ENCODE data around the gene ZNF224. TPM values are rescaled to one million over a fixed set of nuclear protein-coding genes. Genes with fewer than 3 reads are reported as not detected.
"Not testable (repeated sequence)": the region's sequence is repeated elsewhere in the genome, so short reads cannot be mapped to it uniquely, and the experiment has no call there.

The ZNF224 gene
- total RNA-seq, 1 donor from 2014 or later, result 19.4 TPM

GRCh38 chr19:44111910-44112463 lies 17.8 kb downstream of the ZNF224 start:
- TF ChIP-seq CTCF (conservative IDR thresholded peaks at IDR 0.05), result no peak
- H3K27me3 Mint-ChIP-seq (ENCODE audit: low read depth), result no peaks in the 10 kb centered on the region
- H3K27ac Mint-ChIP-seq (ENCODE audit: unreplicated experiment), result no peak overlapping the region
- peak overlapping the region; percentile 99 for H3K4me3 Mint-ChIP-seq
- peaks cover 43% of the 10 kb centered on the region for H3K36me3 Mint-ChIP-seq (ENCODE audit: low read depth)
- peaks cover 19% of the 10 kb centered on the region for H3K9me3 Mint-ChIP-seq
- peak; percentile 4 for DNase-seq (ENCODE audit: low read depth, low spot score)
- H3K4me1 Mint-ChIP-seq, result peaks cover 32% of the 10 kb centered on the region

GRCh38 chr19:44112802-44113137 lies 18.6 kb downstream of the ZNF224 start:
- H3K27me3 Mint-ChIP-seq (ENCODE audit: low read depth), result no peaks in the 10 kb centered on the region
- H3K4me1 Mint-ChIP-seq, result peaks cover 32% of the 10 kb centered on the region
- peak; percentile 20 for TF ChIP-seq CTCF (conservative IDR thresholded peaks at IDR 0.05)
- peak overlapping the region; percentile 99 for H3K4me3 Mint-ChIP-seq
- peak overlapping the region; percentile 91 for H3K27ac Mint-ChIP-seq (ENCODE audit: unreplicated experiment)
- DNase-seq (ENCODE audit: low read depth, low spot score), result no peak
- H3K9me3 Mint-ChIP-seq, result peaks cover 13% of the 10 kb centered on the region
- H3K36me3 Mint-ChIP-seq (ENCODE audit: low read depth), result peaks cover 40% of the 10 kb centered on the region

- peak; percentile 85 for DNase-seq (ENCODE audit: low read depth, low spot score)
- no peak for TF ChIP-seq CTCF (conservative IDR thresholded peaks at IDR 0.05)
- Mint-ChIP-seq H3K27ac (ENCODE audit: unreplicated experiment) (peak within 1 kb of the TSS; percentile 91), H3K9me3 (peaks cover 13% of the 10 kb centered on the region), H3K27me3 (ENCODE audit: low read depth) (no peaks in the 10 kb centered on the region), H3K4me1 (peaks cover 32% of the 10 kb centered on the region), H3K36me3 (ENCODE audit: low read depth) (peaks cover 35% of the 10 kb centered on the region), H3K4me3 (peak within 1 kb of the TSS; percentile 99)
Observed at GRCh38 chr19:44113138-44113783, 19.1 kb downstream of the ZNF224 start, which contains the start of gene ZNF225. TSS of gene ZNF225 (plus strand) at chr19:44113399. CDS start at chr19:44115828, 2,429 bp downstream.

- peaks cover 31% of the 10 kb centered on the region for H3K36me3 Mint-ChIP-seq (ENCODE audit: low read depth)
- DNase-seq (ENCODE audit: low read depth, low spot score), result no peak
Observed at GRCh38 chr19:44113784-44114390, 19.7 kb downstream of the ZNF224 start.

GRCh38 chr19:44121162-44121561 lies 27.0 kb downstream of the ZNF224 start:
- Mint-ChIP-seq H3K36me3 (ENCODE audit: low read depth) (peaks cover 68% of the 10 kb centered on the region), H3K9me3 (peaks cover 18% of the 10 kb centered on the region)
- not testable (repeated sequence) for H3K4me3 Mint-ChIP-seq; DNase-seq (ENCODE audit: low read depth, low spot score); H3K27ac Mint-ChIP-seq (ENCODE audit: unreplicated experiment); H3K27me3 Mint-ChIP-seq (ENCODE audit: low read depth); H3K4me1 Mint-ChIP-seq

More at GRCh38 chr19:44113784-44114390, 19.7 kb downstream of the ZNF224 start:
- no peaks in the 10 kb centered on the region for H3K27me3 Mint-ChIP-seq (ENCODE audit: low read depth)
- peak overlapping the region; percentile 91 for H3K27ac Mint-ChIP-seq (ENCODE audit: unreplicated experiment)
- peak overlapping the region; percentile 99 for H3K4me3 Mint-ChIP-seq
- H3K4me1 Mint-ChIP-seq, result peaks cover 32% of the 10 kb centered on the region
- TF ChIP-seq CTCF (conservative IDR thresholded peaks at IDR 0.05), result no peak
- peaks cover 13% of the 10 kb centered on the region for H3K9me3 Mint-ChIP-seq

- DNase-seq (ENCODE audit: low read depth, low spot score), result no peak
- H3K4me3 Mint-ChIP-seq, result no peak overlapping the region
- TF ChIP-seq CTCF (conservative IDR thresholded peaks at IDR 0.05), result no peak
- peaks cover 6% of the 10 kb centered on the region for H3K9me3 Mint-ChIP-seq
- peaks cover 39% of the 10 kb centered on the region for H3K36me3 Mint-ChIP-seq (ENCODE audit: low read depth)
- H3K4me1 Mint-ChIP-seq, result no peaks in the 10 kb centered on the region
- H3K27ac Mint-ChIP-seq (ENCODE audit: unreplicated experiment), result no peak overlapping the region
- no peaks in the 10 kb centered on the region for H3K27me3 Mint-ChIP-seq (ENCODE audit: low read depth)
Observed at GRCh38 chr19:44131955-44132354, 37.8 kb downstream of the ZNF224 start.
